ENCODE results near the gene DDX18.

DDX18 gene

GRCh38 chr2:117853873-117854272, 39.4 kb downstream of the DDX18 start:
- TF ChIP-seq POLR2A (IDR thresholded peaks at IDR 0.05; ENCODE audit: low read length) (no peak), GATA1 (IDR thresholded peaks at IDR 0.05; ENCODE audit: low read depth, low read length) (no peak)
- DNase-seq: no peak

GRCh38 chr2:117854610-117855009, 40.1 kb downstream of the DDX18 start:
- TF ChIP-seq POLR2A (IDR thresholded peaks at IDR 0.05; ENCODE audit: low read length): no peak
- no peak for TF ChIP-seq GATA1 (IDR thresholded peaks at IDR 0.05; ENCODE audit: low read depth, low read length)

GRCh38 chr2:117855886-117856285, 41.4 kb downstream of the DDX18 start:
- DNase-seq: no peak
- TF ChIP-seq POLR2A (IDR thresholded peaks at IDR 0.05; ENCODE audit: low read length) (no peak), GATA1 (IDR thresholded peaks at IDR 0.05; ENCODE audit: low read depth, low read length) (no peak)

More at GRCh38 chr2:117854610-117855009, 40.1 kb downstream of the DDX18 start:
- DNase-seq: peak in 1 of 2 experiments; percentile 26

GRCh38 chr2:117856415-117857210, 42.1 kb downstream of the DDX18 start:
- TF ChIP-seq POLR2A (IDR thresholded peaks at IDR 0.05; ENCODE audit: low read length): no peak
- TF ChIP-seq GATA1 (IDR thresholded peaks at IDR 0.05; ENCODE audit: low read depth, low read length): no peak
- DNase-seq: no peak

- DNase-seq: no peak
- TF ChIP-seq POLR2A (IDR thresholded peaks at IDR 0.05; ENCODE audit: low read length): no peak
- no peak for TF ChIP-seq GATA1 (IDR thresholded peaks at IDR 0.05; ENCODE audit: low read depth, low read length)
Measured at GRCh38 chr2:117858336-117858735, 43.8 kb downstream of the DDX18 start.

GRCh38 chr2:117858892-117859531, 44.5 kb downstream of the DDX18 start:
- DNase-seq: no peak
- TF ChIP-seq POLR2A (IDR thresholded peaks at IDR 0.05; ENCODE audit: low read length) (no peak), GATA1 (IDR thresholded peaks at IDR 0.05; ENCODE audit: low read depth, low read length) (no peak)

- DNase-seq: no peak
- no peak for TF ChIP-seq POLR2A (IDR thresholded peaks at IDR 0.05; ENCODE audit: low read length)
- no peak for TF ChIP-seq GATA1 (IDR thresholded peaks at IDR 0.05; ENCODE audit: low read depth, low read length)
Measured at GRCh38 chr2:117859532-117859911, 45.0 kb downstream of the DDX18 start.

- no peak for DNase-seq
- TF ChIP-seq GATA1 (IDR thresholded peaks at IDR 0.05; ENCODE audit: low read depth, low read length): no peak
- TF ChIP-seq POLR2A (IDR thresholded peaks at IDR 0.05; ENCODE audit: low read length): no peak
Measured at GRCh38 chr2:117859924-117860647, 45.6 kb downstream of the DDX18 start.

GRCh38 chr2:117862459-117862858, 48.0 kb downstream of the DDX18 start:
- no peak for TF ChIP-seq POLR2A (IDR thresholded peaks at IDR 0.05; ENCODE audit: low read length)
- no peak for TF ChIP-seq GATA1 (IDR thresholded peaks at IDR 0.05; ENCODE audit: low read depth, low read length)
- DNase-seq: no peak

- TF ChIP-seq POLR2A (IDR thresholded peaks at IDR 0.05; ENCODE audit: low read length) (no peak), GATA1 (IDR thresholded peaks at IDR 0.05; ENCODE audit: low read depth, low read length) (no peak)
- DNase-seq: no peak
Measured at GRCh38 chr2:117875786-117876185, 61.3 kb downstream of the DDX18 start.

GRCh38 chr2:117879003-117879402, 64.5 kb downstream of the DDX18 start:
- TF ChIP-seq GATA1 (IDR thresholded peaks at IDR 0.05; ENCODE audit: low read depth, low read length) (no peak), POLR2A (IDR thresholded peaks at IDR 0.05; ENCODE audit: low read length) (no peak)
- no peak for DNase-seq

All from erythroblast (primary cell).